SJCRH30 (cell line): Measurements from ENCODE around the gene KREMEN2. TPM values are rescaled to one million over a fixed set of nuclear protein-coding genes. Genes with fewer than 3 reads are reported as not detected.
"Not testable (repeated sequence)": the region's sequence is repeated elsewhere in the genome, so short reads cannot be mapped to it uniquely, and the experiment has no call there.

Experiments
- DNase-seq, 2 experiments: peaks; one replicate each; pipeline ENCODE4 v3.0.0-alpha.2; 2015 to 2020
- H3K27ac ChIP-seq: fragments of 250-450 bp; sonication (Bioruptor Pico); 2 replicates; pipeline ENCODE4 v1.5.1; 2020; ENCODE audit warnings: mild to moderate bottlenecking, moderate library complexity
- H3K27me3 ChIP-seq: fragments of 250-450 bp; sonication (Bioruptor Pico); 2 replicates; pipeline ENCODE4 v1.5.1; 2020; ENCODE audit warnings: mild to moderate bottlenecking, moderate library complexity
- H3K36me3 ChIP-seq: fragments of 250-450 bp; sonication (Bioruptor Pico); 2 replicates; pipeline ENCODE4 v1.5.1; 2020; ENCODE audit warnings: mild to moderate bottlenecking, moderate library complexity
- H3K4me1 ChIP-seq: fragments of 250-450 bp; sonication (Bioruptor Pico); 2 replicates; pipeline ENCODE4 v1.5.1; 2020; ENCODE audit warnings: mild to moderate bottlenecking, moderate library complexity
- H3K4me3 ChIP-seq: fragments of 250-450 bp; sonication (Bioruptor Pico); 2 replicates; pipeline ENCODE4 v1.5.1; 2020; ENCODE audit warnings: mild to moderate bottlenecking, moderate library complexity
- H3K9me3 ChIP-seq: fragments of 250-450 bp; sonication (Bioruptor Pico); replicated peaks from 2 replicates; pipeline ENCODE4 v1.5.1; 2020; ENCODE audit warnings: mild to moderate bottlenecking, moderate library complexity
- total RNA-seq: library from RNA; depleted of rRNA; stranded (reverse); fragments of >200 nt; shearing (Covaris generic); gene quantifications from 2 replicates; pipeline ENCODE4 v1.2.3, GENCODE V29; 2014

KREMEN2 gene
- total RNA-seq, 1 experiment from 2014 or later: 13.8 TPM

DNA sequence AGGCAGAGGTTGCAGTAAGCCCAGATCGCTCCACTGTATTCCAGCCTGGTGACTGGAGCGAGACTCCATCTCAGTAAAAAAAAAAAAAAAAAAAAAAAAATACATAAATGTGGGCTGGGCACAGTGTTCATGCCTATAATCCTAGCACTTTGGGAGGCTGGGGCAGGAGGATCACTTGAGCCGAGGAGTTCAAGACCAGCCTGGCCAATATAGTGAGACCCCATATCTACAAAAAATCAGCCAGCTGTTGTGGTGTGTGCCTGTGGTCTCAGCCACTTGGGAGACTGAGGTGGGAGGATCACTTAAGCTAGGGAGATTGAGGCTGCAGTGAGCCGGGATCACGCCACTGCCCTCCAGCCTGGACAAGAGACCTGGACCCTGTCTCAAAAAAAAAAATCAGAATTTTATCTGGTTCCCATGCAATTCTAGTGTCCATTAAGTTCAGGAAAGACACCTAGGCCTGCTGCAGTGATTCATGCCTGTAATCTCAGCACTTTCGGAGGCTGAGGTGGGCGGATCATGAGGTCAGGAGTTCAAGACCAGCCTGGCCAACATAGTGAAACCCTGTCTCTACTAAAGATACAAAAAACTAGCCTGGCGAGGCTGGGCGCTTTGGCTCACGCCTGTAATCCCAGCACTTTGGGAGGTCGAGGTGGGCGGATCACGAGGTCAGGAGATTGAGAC, 32.7 kb upstream of the KREMEN2 start:
- H3K4me1 ChIP-seq, H3K9me3 ChIP-seq, H3K27me3 ChIP-seq, H3K27ac ChIP-seq, H3K36me3 ChIP-seq, DNase-seq, H3K4me3 ChIP-seq: not testable (repeated sequence)

DNA sequence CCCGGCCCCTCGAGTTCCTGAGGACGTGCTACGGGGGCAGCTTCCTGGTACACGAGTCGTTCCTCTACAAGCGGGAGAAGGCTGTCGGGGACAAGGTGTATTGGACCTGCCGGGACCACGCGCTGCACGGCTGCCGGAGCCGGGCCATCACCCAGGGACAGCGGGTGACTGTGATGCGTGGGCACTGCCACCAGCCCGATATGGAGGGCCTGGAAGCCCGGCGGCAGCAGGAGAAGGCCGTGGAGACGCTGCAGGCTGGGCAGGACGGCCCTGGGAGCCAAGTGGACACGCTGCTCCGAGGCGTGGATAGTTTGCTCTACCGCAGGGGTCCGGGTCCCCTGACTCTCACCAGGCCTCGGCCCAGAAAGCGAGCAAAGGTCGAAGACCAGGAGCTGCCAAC, 30.9 kb upstream of the KREMEN2 start:
- no peak for DNase-seq
- no peak overlapping the region for H3K27ac ChIP-seq
- no peaks in the 10 kb centered on the region for H3K4me1 ChIP-seq
- no peaks in the 10 kb centered on the region for H3K36me3 ChIP-seq
- H3K4me3 ChIP-seq: no peak overlapping the region
- H3K9me3 ChIP-seq: no peaks in the 10 kb centered on the region
- H3K27me3 ChIP-seq: no peaks in the 10 kb centered on the region

DNA sequence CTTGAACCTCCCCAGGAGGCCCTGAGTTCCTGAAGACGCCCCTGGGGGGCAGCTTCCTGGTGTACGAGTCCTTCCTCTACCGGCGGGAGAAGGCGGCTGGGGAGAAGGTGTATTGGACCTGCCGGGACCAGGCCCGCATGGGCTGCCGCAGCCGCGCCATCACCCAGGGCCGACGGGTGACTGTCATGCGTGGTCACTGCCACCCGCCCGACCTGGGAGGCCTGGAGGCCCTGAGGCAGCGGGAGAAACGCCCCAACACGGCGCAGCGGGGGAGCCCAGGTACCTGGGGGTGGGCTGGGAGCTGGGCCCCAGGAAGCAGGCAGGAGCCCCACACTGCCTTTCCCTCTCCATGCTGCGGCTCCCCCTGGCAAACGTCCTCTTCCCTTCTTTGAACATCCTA, 30.4 kb upstream of the KREMEN2 start:
- Histone ChIP-seq H3K9me3 (no peaks in the 10 kb centered on the region), H3K4me1 (no peaks in the 10 kb centered on the region), H3K36me3 (no peaks in the 10 kb centered on the region), H3K27ac (no peak overlapping the region), H3K27me3 (no peaks in the 10 kb centered on the region), H3K4me3 (no peak overlapping the region)
- DNase-seq: no peak

- H3K27ac ChIP-seq: no peak overlapping the region
- H3K27me3 ChIP-seq: no peaks in the 10 kb centered on the region
- 0 out of 2 replicates have a peak, but pooled peaks cover 1% of the 10 kb centered on the region for H3K36me3 ChIP-seq
- DNase-seq: no peak
- no peak overlapping the region for H3K4me3 ChIP-seq
- no peaks in the 10 kb centered on the region for H3K9me3 ChIP-seq
- no peaks in the 10 kb centered on the region for H3K4me1 ChIP-seq
Measured at GRCh38 chr16:2934450-2934849, 29.6 kb upstream of the KREMEN2 start.

- no peaks in the 10 kb centered on the region for H3K9me3 ChIP-seq
- no peaks in the 10 kb centered on the region for H3K27me3 ChIP-seq
- no peak overlapping the region for H3K4me3 ChIP-seq
- peaks cover 6% of the 10 kb centered on the region; the same call in 1 of the 2 replicates for H3K36me3 ChIP-seq
- H3K27ac ChIP-seq: no peak overlapping the region
- DNase-seq: no peak
- no peaks in the 10 kb centered on the region for H3K4me1 ChIP-seq
Measured at GRCh38 chr16:2936436-2937011, 27.6 kb upstream of the KREMEN2 start.

DNA sequence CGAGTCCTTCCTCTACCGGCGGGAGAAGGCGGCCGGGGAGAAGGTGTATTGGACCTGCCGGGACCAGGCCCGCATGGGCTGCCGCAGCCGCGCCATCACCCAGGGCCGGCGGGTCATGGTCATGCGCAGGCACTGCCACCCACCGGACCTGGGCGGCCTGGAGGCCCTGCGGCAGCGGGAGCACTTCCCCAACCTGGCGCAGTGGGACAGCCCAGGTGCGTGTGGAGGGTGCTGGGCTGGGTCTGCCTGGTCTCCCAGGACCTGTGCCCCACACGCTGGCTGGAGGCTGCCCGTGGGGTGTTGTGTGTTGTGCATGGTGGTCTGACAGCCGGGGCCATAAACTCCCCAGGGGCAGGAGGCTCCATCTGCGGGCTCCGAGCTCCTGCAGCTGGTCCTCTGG, 26.9 kb upstream of the KREMEN2 start:
- Histone ChIP-seq H3K4me3 (no peak overlapping the region), H3K27ac (no peak overlapping the region), H3K4me1 (no peaks in the 10 kb centered on the region), H3K9me3 (no peaks in the 10 kb centered on the region), H3K27me3 (no peaks in the 10 kb centered on the region), H3K36me3 (peaks cover 6% of the 10 kb centered on the region; the same call in 1 of the 2 replicates)
- no peak for DNase-seq

DNA sequence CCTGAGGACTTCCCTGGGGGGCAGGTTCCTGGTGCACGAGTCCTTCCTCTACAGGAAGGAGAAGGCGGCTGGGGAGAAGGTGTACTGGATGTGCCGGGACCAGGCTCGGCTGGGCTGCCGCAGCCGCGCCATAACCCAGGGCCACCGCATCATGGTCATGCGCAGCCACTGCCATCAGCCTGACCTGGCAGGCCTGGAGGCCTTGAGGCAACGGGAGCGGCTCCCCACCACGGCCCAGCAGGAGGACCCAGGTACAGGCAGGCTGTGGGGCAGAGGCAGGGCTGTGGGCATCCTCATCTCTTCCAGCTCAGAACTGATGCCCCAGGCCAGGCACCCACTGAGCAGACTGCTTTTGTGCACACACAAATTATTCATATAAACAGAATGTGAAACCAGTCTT, 25.9 kb upstream of the KREMEN2 start:
- DNase-seq: no peak
- H3K36me3 ChIP-seq: peaks cover 6% of the 10 kb centered on the region; the same call in 1 of the 2 replicates
- no peak overlapping the region for H3K27ac ChIP-seq
- H3K4me3 ChIP-seq: no peak overlapping the region
- H3K27me3 ChIP-seq: no peaks in the 10 kb centered on the region
- no peaks in the 10 kb centered on the region for H3K9me3 ChIP-seq
- no peaks in the 10 kb centered on the region for H3K4me1 ChIP-seq

DNA sequence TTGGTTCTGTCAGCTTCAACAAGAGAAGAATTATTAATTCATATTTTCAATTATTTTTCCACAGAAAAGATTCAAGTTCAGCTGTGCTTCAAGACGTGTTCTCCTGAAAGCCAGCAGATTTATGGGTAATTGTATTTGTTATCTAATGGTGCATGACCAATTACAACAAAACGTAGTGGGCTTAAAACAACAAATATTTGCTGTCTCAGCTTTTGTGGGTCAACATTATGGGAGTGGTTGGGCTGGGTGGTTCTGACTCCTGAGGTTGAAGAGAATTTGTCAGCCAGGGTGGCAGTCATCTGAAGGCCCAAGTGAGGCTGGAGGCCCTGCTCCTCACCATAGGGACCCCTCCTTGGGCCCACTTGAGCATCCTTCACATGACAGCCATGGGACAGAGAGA, 24.1 kb upstream of the KREMEN2 start:
- no peak overlapping the region for H3K27ac ChIP-seq
- no peak overlapping the region for H3K4me3 ChIP-seq
- no peaks in the 10 kb centered on the region for H3K27me3 ChIP-seq
- no peaks in the 10 kb centered on the region for H3K9me3 ChIP-seq
- DNase-seq: no peak
- H3K4me1 ChIP-seq: no peaks in the 10 kb centered on the region
- peaks cover 6% of the 10 kb centered on the region; the same call in 1 of the 2 replicates for H3K36me3 ChIP-seq

DNA sequence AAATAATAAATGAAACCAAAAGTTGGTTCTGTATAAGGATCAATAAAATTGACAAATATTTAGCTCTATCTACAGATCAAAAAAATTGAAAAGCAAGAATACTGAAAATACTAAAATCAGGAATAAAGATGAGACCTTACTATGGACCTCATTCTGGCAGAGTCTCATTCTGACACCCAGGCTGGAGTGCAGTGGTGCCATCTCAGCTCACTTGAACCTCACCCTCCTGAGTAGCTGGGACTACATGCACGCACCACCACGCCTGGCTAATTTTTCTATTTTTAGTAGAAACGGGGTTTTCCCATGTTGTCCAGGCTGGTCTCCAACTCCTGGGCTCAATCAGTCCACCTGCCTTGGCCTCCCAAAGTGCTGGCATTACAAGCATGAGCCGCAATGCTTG, 22.0 kb upstream of the KREMEN2 start:
- Histone ChIP-seq H3K27me3 (no peaks in the 10 kb centered on the region), H3K4me3 (no peak overlapping the region), H3K4me1 (no peaks in the 10 kb centered on the region), H3K36me3 (peaks cover 6% of the 10 kb centered on the region; the same call in 1 of the 2 replicates), H3K9me3 (no peaks in the 10 kb centered on the region), H3K27ac (no peak overlapping the region)
- DNase-seq: no peak

GRCh38 chr16:2943716-2944115, 20.4 kb upstream of the KREMEN2 start:
- H3K36me3 ChIP-seq, H3K9me3 ChIP-seq, DNase-seq, H3K4me3 ChIP-seq, H3K27me3 ChIP-seq, H3K27ac ChIP-seq, H3K4me1 ChIP-seq: not testable (repeated sequence)

- Histone ChIP-seq H3K27me3 (no peaks in the 10 kb centered on the region), H3K27ac (no peak overlapping the region), H3K4me1 (no peaks in the 10 kb centered on the region), H3K4me3 (no peak overlapping the region), H3K36me3 (no peaks in the 10 kb centered on the region), H3K9me3 (no peaks in the 10 kb centered on the region)
- no peak for DNase-seq
Measured at GRCh38 chr16:2946649-2947048, 17.4 kb upstream of the KREMEN2 start.

- H3K27ac ChIP-seq: no peak overlapping the region
- no peak for DNase-seq
Measured at GRCh38 chr16:2948807-2949704, 15.0 kb upstream of the KREMEN2 start.

DNA sequence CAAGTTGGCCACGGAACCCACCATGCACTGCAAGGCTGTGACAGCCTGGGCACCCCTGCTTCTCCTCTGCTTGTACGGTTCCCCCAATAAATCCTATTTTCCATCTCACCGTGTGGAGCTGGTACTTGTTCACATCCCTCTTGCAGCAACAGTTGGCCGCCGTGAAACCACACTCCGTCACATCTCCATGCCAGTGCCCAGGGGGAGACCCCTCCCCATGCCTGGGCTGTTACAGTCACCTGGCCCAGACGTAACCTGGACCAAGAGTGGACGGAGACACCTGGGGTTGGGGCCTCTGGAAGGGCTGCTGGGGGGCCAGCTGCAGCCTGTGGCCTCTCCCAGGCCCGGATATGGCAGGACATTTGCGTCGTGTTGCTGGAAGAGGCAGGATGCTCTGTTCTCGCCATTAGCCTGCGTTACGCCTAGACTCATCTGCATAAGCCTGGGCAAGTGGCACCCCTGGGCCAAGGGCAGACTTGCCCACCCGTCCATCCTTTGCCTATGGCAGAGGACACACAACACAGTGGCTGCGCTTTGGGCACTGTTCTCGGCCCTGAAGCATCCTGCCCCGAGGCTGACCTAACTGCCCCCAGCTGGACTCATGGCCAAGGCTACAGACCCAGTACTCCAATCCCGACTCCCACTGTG, 14.2 kb upstream of the KREMEN2 start:
- no peak for DNase-seq
- Histone ChIP-seq H3K27ac (no peak overlapping the region), H3K36me3 (no peaks in the 10 kb centered on the region), H3K4me1 (peaks cover 3% of the 10 kb centered on the region; the same call in 1 of the 2 replicates), H3K27me3 (peaks cover 4% of the 10 kb centered on the region; the same call in 1 of the 2 replicates), H3K4me3 (no peak overlapping the region), H3K9me3 (no peaks in the 10 kb centered on the region)

More at GRCh38 chr16:2948807-2949704, 15.0 kb upstream of the KREMEN2 start:
- H3K9me3 ChIP-seq: no peaks in the 10 kb centered on the region
- peaks cover 3% of the 10 kb centered on the region; the same call in 1 of the 2 replicates for H3K4me1 ChIP-seq
- no peak overlapping the region for H3K4me3 ChIP-seq
- no peaks in the 10 kb centered on the region for H3K36me3 ChIP-seq
- H3K27me3 ChIP-seq: peaks cover 4% of the 10 kb centered on the region; the same call in 1 of the 2 replicates

DNA sequence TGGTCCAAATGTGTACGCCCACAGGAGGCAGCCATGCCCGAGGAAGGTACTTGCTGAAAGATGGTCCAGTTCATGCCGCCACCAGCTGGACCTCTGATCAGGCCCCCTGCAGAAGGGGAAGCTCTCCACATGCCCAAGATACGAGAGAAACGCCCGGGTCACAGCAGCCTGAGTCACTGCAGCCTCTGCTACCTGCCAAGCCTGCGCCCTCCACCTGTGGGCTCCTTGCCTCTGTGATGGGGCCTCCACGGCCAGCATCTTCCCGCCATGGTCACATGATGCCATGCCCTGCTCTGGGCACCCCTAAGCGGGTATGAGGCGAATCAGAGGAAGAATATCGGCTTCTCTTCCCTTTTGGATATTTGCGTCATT, 13.7 kb upstream of the KREMEN2 start:
- Histone ChIP-seq H3K27ac (no peak overlapping the region), H3K4me3 (no peak overlapping the region), H3K27me3 (peaks cover 4% of the 10 kb centered on the region; the same call in 1 of the 2 replicates), H3K36me3 (no peaks in the 10 kb centered on the region), H3K4me1 (peaks cover 3% of the 10 kb centered on the region; the same call in 1 of the 2 replicates), H3K9me3 (no peaks in the 10 kb centered on the region)
- DNase-seq: no peak
